CD4-positive, alpha-beta memory T cell (primary cell): ENCODE measurements around the gene CAP2. TPM values are rescaled to one million over a fixed set of nuclear protein-coding genes. Genes with fewer than 3 reads are reported as not detected.

Experiments used
- CTCF ChIA-PET: fragments of 350-600 bp; sonication (Branson Sonifier 250); formaldehyde crosslinking; loops from one replicate; lab custom pipeline; 2021; ENCODE audit warnings: inconsistent platforms; ENCODE audit not compliant: partially characterized antibody; lab: Charles Lee
- POLR2A ChIA-PET: fragments of 350-600 bp; sonication (Branson Sonifier 250); formaldehyde crosslinking; loops from one replicate; lab custom pipeline; 2021; ENCODE audit not compliant: partially characterized antibody; lab: Charles Lee
- DNase-seq, 5 donors: peaks; one replicate each; pipeline versions ENCODE4 v3.0.0 to v3.0.0-alpha.2; 2020 to 2022; ENCODE audit warnings: mixed read lengths in 1 of 5
- H3K27ac ChIP-seq: one replicate; pipeline ENCODE4 v1.7.0; 2013; ENCODE audit warnings: low read depth, low read length
- H3K27me3 ChIP-seq: 2 replicates; pipeline ENCODE4 v1.7.0; 2013; ENCODE audit warnings: mild to moderate bottlenecking, low read length, moderate library complexity; ENCODE audit not compliant: insufficient read depth
- H3K36me3 ChIP-seq: 2 replicates; pipeline ENCODE4 v1.7.0; 2013; ENCODE audit warnings: mild to moderate bottlenecking, low read length, moderate library complexity; ENCODE audit not compliant: insufficient read depth
- H3K4me1 ChIP-seq: 2 replicates; pipeline ENCODE4 v1.7.0; 2013; ENCODE audit warnings: mild to moderate bottlenecking, low read length, moderate library complexity; ENCODE audit not compliant: insufficient read depth
- H3K4me3 ChIP-seq, 2 donors: one replicate each; pipeline ENCODE4 v1.7.0; 2013; ENCODE audit warnings: low read length in 2 of 2, mild to moderate bottlenecking in 1 of 2
- H3K9me3 ChIP-seq, 2 donors: one replicate each; pipeline ENCODE4 v1.7.0; 2013; ENCODE audit warnings: low read length in 2 of 2, control low read depth in 1 of 2; ENCODE audit not compliant: control insufficient read depth in 1 of 2
- H3K27ac Mint-ChIP-seq, 7 donors: one replicate each; pipeline ENCODE4 v1.8.0; 2020 to 2021; ENCODE audit warnings: mixed read lengths in 7 of 7, mild to moderate bottlenecking in 6 of 7, inconsistent platforms in 3 of 7, moderate library complexity in 3 of 7
- H3K27me3 Mint-ChIP-seq, 2 donors: one replicate each; pipeline ENCODE4 v1.8.0; 2020 to 2021; ENCODE audit warnings: mixed read lengths in 2 of 2
- H3K36me3 Mint-ChIP-seq, 2 donors: one replicate each; pipeline ENCODE4 v1.8.0; 2020 to 2021; ENCODE audit warnings: mixed read lengths in 2 of 2, inconsistent platforms in 1 of 2, mild to moderate bottlenecking in 1 of 2
- H3K4me1 Mint-ChIP-seq, 4 donors: one replicate each; pipeline ENCODE4 v1.8.0; 2020 to 2021; ENCODE audit warnings: mixed read lengths in 4 of 4, mild to moderate bottlenecking in 1 of 4
- H3K4me3 Mint-ChIP-seq, 8 donors: one replicate each; pipeline ENCODE4 v1.8.0; 2020 to 2021; ENCODE audit warnings: mixed read lengths in 8 of 8, mild to moderate bottlenecking in 7 of 8, moderate library complexity in 6 of 8, inconsistent platforms in 3 of 8
- H3K9me3 Mint-ChIP-seq, 8 donors: one replicate each; pipeline ENCODE4 v1.8.0; 2020 to 2021; ENCODE audit warnings: mixed read lengths in 8 of 8, mild to moderate bottlenecking in 5 of 8, inconsistent platforms in 3 of 8, moderate library complexity in 1 of 8
- intact Hi-C: fragments of 100-400 bp; cut with micrococcal nuclease; formaldehyde crosslinking; loops from one replicate; pipeline ENCODE4 v1.15.1; 2023
- polyA plus RNA-seq, 2 donors: library from polyadenylated mRNA; unstranded; fragments of 300-500 nt; fragmentation: Illumina TruSeq; gene quantifications; one replicate each; pipeline ENCODE4 v1.2.3, GENCODE V29; 2021
- total RNA-seq, 2 experiments: library from RNA; stranded (reverse); gene quantifications; one replicate each; pipeline ENCODE4 v1.2.3, GENCODE V29; 2021

CAP2 gene
- total and polyA plus RNA-seq, 4 experiments from 2014 or later: not detected

- Mint-ChIP-seq H3K4me1 (no peaks in the 10 kb centered on the region), H3K36me3 (no peaks in the 10 kb centered on the region), H3K27ac (peak overlapping the region in 1 of 7 donors; percentile 29), H3K4me3 (no peak overlapping the region), H3K27me3 (peaks cover 16% of the 10 kb centered on the region in 2 donors), H3K9me3 (peaks cover 0 to 2% (median 0%) of the 10 kb centered on the region in 8 donors)
- H3K4me1 ChIP-seq: no peaks in the 10 kb centered on the region
- no peaks in the 10 kb centered on the region for H3K9me3 ChIP-seq
- no peak for DNase-seq
- POLR2A ChIA-PET: interaction anchor here (0.6 kb wide), 1 partner anchor 73 kb away, joined by 3 read pairs; no protein-coding TSS in a partner anchor
- no peaks in the 10 kb centered on the region for H3K36me3 ChIP-seq
- H3K4me3 ChIP-seq: no peak overlapping the region
- CTCF ChIA-PET: no interaction called here
- no peak overlapping the region for H3K27ac ChIP-seq
- intact Hi-C loops: no loop called here
- no peaks in the 10 kb centered on the region for H3K27me3 ChIP-seq
Observed at GRCh38 chr6:17486680-17487079, 93.3 kb downstream of the CAP2 start.

GRCh38 chr6:17490724-17491123 is 97.3 kb downstream of the CAP2 start:
- intact Hi-C loops: no loop called here
- Mint-ChIP-seq H3K4me3 (no peak overlapping the region), H3K9me3 (no peaks in the 10 kb centered on the region), H3K4me1 (no peaks in the 10 kb centered on the region), H3K36me3 (no peaks in the 10 kb centered on the region), H3K27ac (peak overlapping the region in 1 of 7 donors; percentile 48), H3K27me3 (peaks cover 13 to 23% of the 10 kb centered on the region in 2 donors)
- CTCF ChIA-PET: interaction anchor here (1.8 kb wide), 1 partner anchor 11 kb away, joined by 7 read pairs; no protein-coding TSS in a partner anchor
- POLR2A ChIA-PET: no interaction called here
- Histone ChIP-seq H3K27ac (no peak overlapping the region), H3K9me3 (no peaks in the 10 kb centered on the region), H3K4me3 (no peak overlapping the region), H3K4me1 (no peaks in the 10 kb centered on the region), H3K27me3 (no peaks in the 10 kb centered on the region), H3K36me3 (no peaks in the 10 kb centered on the region)
- DNase-seq: no peak

- CTCF ChIA-PET: interaction anchor here (1.8 kb wide), 1 partner anchor 10 kb away, joined by 7 read pairs; no protein-coding TSS in a partner anchor
- H3K27ac ChIP-seq: no peak overlapping the region
- peaks cover 13 to 23% of the 10 kb centered on the region in 2 donors for H3K27me3 Mint-ChIP-seq
- H3K27ac Mint-ChIP-seq: no peak overlapping the region
- POLR2A ChIA-PET: no interaction called here
- H3K9me3 Mint-ChIP-seq: no peaks in the 10 kb centered on the region
- no peak overlapping the region for H3K4me3 ChIP-seq
- H3K4me1 ChIP-seq: no peaks in the 10 kb centered on the region
- H3K36me3 Mint-ChIP-seq: no peaks in the 10 kb centered on the region
- H3K4me3 Mint-ChIP-seq: no peak overlapping the region
- H3K27me3 ChIP-seq: no peaks in the 10 kb centered on the region
- H3K9me3 ChIP-seq: no peaks in the 10 kb centered on the region
- H3K36me3 ChIP-seq: no peaks in the 10 kb centered on the region
- H3K4me1 Mint-ChIP-seq: no peaks in the 10 kb centered on the region
- DNase-seq: no peak
- intact Hi-C loops: no loop called here
Observed at GRCh38 chr6:17491416-17492142, 98.2 kb downstream of the CAP2 start.

GRCh38 chr6:17492350-17492749 is 99.0 kb downstream of the CAP2 start:
- no peaks in the 10 kb centered on the region for H3K9me3 ChIP-seq
- Mint-ChIP-seq H3K27me3 (peaks cover 11 to 26% of the 10 kb centered on the region in 2 donors), H3K36me3 (no peaks in the 10 kb centered on the region), H3K27ac (no peak overlapping the region), H3K4me3 (no peak overlapping the region), H3K9me3 (no peaks in the 10 kb centered on the region), H3K4me1 (no peaks in the 10 kb centered on the region)
- DNase-seq: no peak
- H3K4me1 ChIP-seq: no peaks in the 10 kb centered on the region
- H3K4me3 ChIP-seq: no peak overlapping the region
- ChIA-PET CTCF (no interaction called here), POLR2A (no interaction called here)
- intact Hi-C loops: no loop called here
- H3K27ac ChIP-seq: no peak overlapping the region
- no peaks in the 10 kb centered on the region for H3K27me3 ChIP-seq
- H3K36me3 ChIP-seq: no peaks in the 10 kb centered on the region

GRCh38 chr6:17493286-17493685 is 99.9 kb downstream of the CAP2 start:
- no peaks in the 10 kb centered on the region for H3K36me3 ChIP-seq
- ChIA-PET POLR2A (no interaction called here), CTCF (interaction anchor here (0.6 kb wide), 1 partner anchor 126 kb away, joined by 3 read pairs; no protein-coding TSS in a partner anchor)
- no peaks in the 10 kb centered on the region for H3K27me3 ChIP-seq
- no peaks in the 10 kb centered on the region for H3K4me1 ChIP-seq
- H3K36me3 Mint-ChIP-seq: no peaks in the 10 kb centered on the region
- no peak overlapping the region for H3K27ac Mint-ChIP-seq
- H3K9me3 ChIP-seq: no peaks in the 10 kb centered on the region
- no peak overlapping the region for H3K4me3 ChIP-seq
- H3K27me3 Mint-ChIP-seq: peaks cover 11 to 31% of the 10 kb centered on the region in 2 donors
- intact Hi-C loops: no loop called here
- no peak overlapping the region for H3K4me3 Mint-ChIP-seq
- DNase-seq: no peak
- H3K27ac ChIP-seq: no peak overlapping the region
- no peaks in the 10 kb centered on the region for H3K9me3 Mint-ChIP-seq
- H3K4me1 Mint-ChIP-seq: no peaks in the 10 kb centered on the region

DNA sequence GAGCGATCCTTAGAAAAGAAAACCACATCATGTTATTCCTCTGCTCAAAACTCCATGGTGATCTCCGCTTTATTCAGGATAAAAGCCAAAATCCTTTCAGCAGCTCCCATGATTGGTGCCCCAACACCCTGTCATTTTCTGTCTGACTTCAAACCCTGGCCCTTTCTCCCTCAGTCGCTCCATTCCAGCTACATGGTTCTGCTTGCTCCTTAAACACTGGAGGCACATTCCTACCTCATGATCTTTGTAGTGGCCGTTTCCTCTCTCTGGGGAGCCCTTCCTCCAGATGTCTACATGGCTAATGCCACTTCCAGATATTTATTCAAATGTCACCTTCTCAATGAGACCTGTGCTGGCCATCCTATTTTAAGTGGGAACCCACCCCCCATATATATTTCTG is 100.8 kb downstream of the CAP2 start:
- peaks cover 11 to 31% of the 10 kb centered on the region in 2 donors for H3K27me3 Mint-ChIP-seq
- H3K27me3 ChIP-seq: no peaks in the 10 kb centered on the region

GRCh38 chr6:17494919-17495318 is 101.5 kb downstream of the CAP2 start:
- no peaks in the 10 kb centered on the region for H3K36me3 ChIP-seq
- no peaks in the 10 kb centered on the region for H3K27me3 ChIP-seq
- CTCF ChIA-PET: interaction anchor here (1.2 kb wide), 1 partner anchor 10 kb away, joined by 3 read pairs; no protein-coding TSS in a partner anchor

More for the DNA sequence above, 100.8 kb downstream of the CAP2 start:
- intact Hi-C loops: no loop called here
- CTCF ChIA-PET: no interaction called here
- no peaks in the 10 kb centered on the region for H3K9me3 ChIP-seq
- H3K4me1 ChIP-seq: no peaks in the 10 kb centered on the region
- DNase-seq: no peak
- Mint-ChIP-seq H3K36me3 (no peaks in the 10 kb centered on the region), H3K9me3 (no peaks in the 10 kb centered on the region), H3K4me3 (no peak overlapping the region), H3K27ac (no peak overlapping the region), H3K4me1 (no peaks in the 10 kb centered on the region)
- H3K4me3 ChIP-seq: no peak overlapping the region
- H3K27ac ChIP-seq: no peak overlapping the region
- H3K36me3 ChIP-seq: no peaks in the 10 kb centered on the region
- POLR2A ChIA-PET: no interaction called here

More at GRCh38 chr6:17494919-17495318, 101.5 kb downstream of the CAP2 start:
- Mint-ChIP-seq H3K9me3 (no peaks in the 10 kb centered on the region), H3K27ac (no peak overlapping the region), H3K27me3 (peaks cover 8 to 31% of the 10 kb centered on the region in 2 donors), H3K4me3 (no peak overlapping the region), H3K36me3 (no peaks in the 10 kb centered on the region), H3K4me1 (no peaks in the 10 kb centered on the region)
- intact Hi-C loops: no loop called here
- Histone ChIP-seq H3K9me3 (no peaks in the 10 kb centered on the region), H3K4me3 (no peak overlapping the region), H3K27ac (no peak overlapping the region), H3K4me1 (no peaks in the 10 kb centered on the region)
- POLR2A ChIA-PET: no interaction called here
- no peak for DNase-seq
